Liver (tissue), 9 donors: ENCODE results near the gene CABP4. TPM values are rescaled to one million over a fixed set of nuclear protein-coding genes. Genes with fewer than 3 reads are reported as not detected.

Experiments used
- DNase-seq: peaks from one replicate; pipeline ENCODE4 v3.0.0-alpha.2; 2017; ENCODE audit warnings: low spot score
- H3K27ac ChIP-seq, 2 donors: one replicate each; pipeline ENCODE4 v1.7.0; 2013; ENCODE audit warnings: inconsistent platforms in 2 of 2, low read length in 2 of 2, control low read depth in 1 of 2, low read depth in 1 of 2, mild to moderate bottlenecking in 1 of 2
- H3K27me3 ChIP-seq, 4 donors: one replicate each; pipeline versions ENCODE4 v1.6.1 to v1.7.0; 2013; ENCODE audit warnings: low read length in 3 of 4, inconsistent platforms in 1 of 4, mild to moderate bottlenecking in 1 of 4, moderate library complexity in 1 of 4; ENCODE audit not compliant: control insufficient read depth in 4 of 4, insufficient read depth in 4 of 4
- H3K36me3 ChIP-seq, 4 donors: one replicate each; pipeline versions ENCODE4 v1.6.1 to v1.7.0; 2013; ENCODE audit warnings: low read length in 3 of 4, mild to moderate bottlenecking in 3 of 4, low read depth in 1 of 4, moderate library complexity in 1 of 4; ENCODE audit not compliant: control insufficient read depth in 4 of 4, insufficient read depth in 3 of 4
- H3K4me1 ChIP-seq, 4 donors: one replicate each; pipeline versions ENCODE4 v1.6.1 to v1.7.0; 2013; ENCODE audit warnings: low read length in 3 of 4, mild to moderate bottlenecking in 3 of 4, moderate library complexity in 1 of 4; ENCODE audit not compliant: control insufficient read depth in 4 of 4, insufficient read depth in 4 of 4
- H3K4me3 ChIP-seq, 3 donors: one replicate each; pipeline versions ENCODE4 v1.6.1 to v1.7.0; 2013; ENCODE audit warnings: low read length in 3 of 3, control low read depth in 1 of 3, low read depth in 1 of 3, mild to moderate bottlenecking in 1 of 3
- H3K9ac ChIP-seq, 2 donors: one replicate each; pipeline ENCODE4 v1.7.0; 2013; ENCODE audit warnings: low read length in 2 of 2, mild to moderate bottlenecking in 2 of 2, moderate library complexity in 2 of 2, control low read depth in 1 of 2, low read depth in 1 of 2
- H3K9me3 ChIP-seq, 4 donors: one replicate each; pipeline versions ENCODE4 v1.6.1 to v1.7.0; 2013; ENCODE audit warnings: low read length in 3 of 4; ENCODE audit not compliant: control insufficient read depth in 4 of 4
- CTCF ChIP-seq: fragments of 150-350 bp; IDR thresholded peaks from 2 replicates; pipeline ENCODE4 v1.5.1; 2017; ENCODE audit warnings: improper control_type of control experiment, low read depth, low read length; ENCODE audit not compliant: missing input control
- EGR1 ChIP-seq, 2 donors: IDR thresholded peaks; 2 replicates each; pipeline ENCODE4 v1.6.1; 2016 to 2018; ENCODE audit warnings: antibody characterized with exemption in 2 of 2, low read depth in 2 of 2
- FOXA1 ChIP-seq: IDR thresholded peaks from 2 replicates; pipeline ENCODE4 v1.6.1; 2016; ENCODE audit warnings: antibody characterized with exemption
- FOXA2 ChIP-seq: IDR thresholded peaks from 2 replicates; pipeline ENCODE4 v1.6.1; 2016; ENCODE audit warnings: antibody characterized with exemption
- GABPA ChIP-seq, 2 donors: IDR thresholded peaks in 1 of 2; conservative IDR thresholded peaks in 1 of 2; 2 replicates each; pipeline ENCODE4 v1.6.1; 2016; ENCODE audit warnings: antibody characterized with exemption in 2 of 2, mild to moderate bottlenecking in 1 of 2, moderate library complexity in 1 of 2
- HNF4A ChIP-seq, 2 donors: conservative IDR thresholded peaks; 2 replicates each; pipeline ENCODE4 v1.6.1; 2016; ENCODE audit warnings: antibody characterized with exemption in 2 of 2, mild to moderate bottlenecking in 2 of 2
- HNF4G ChIP-seq: IDR thresholded peaks from 2 replicates; pipeline ENCODE4 v1.6.1; 2016; ENCODE audit warnings: antibody characterized with exemption
- JUND ChIP-seq, 2 donors: IDR thresholded peaks; 2 replicates each; pipeline ENCODE4 v1.6.1; 2016; ENCODE audit warnings: antibody characterized with exemption in 2 of 2
- NR2F2 ChIP-seq: IDR thresholded peaks from 2 replicates; pipeline ENCODE4 v1.6.1; 2016; ENCODE audit warnings: antibody characterized with exemption
- RAD21 ChIP-seq, 2 donors: IDR thresholded peaks; 2 replicates each; pipeline ENCODE4 v1.6.1; 2016; ENCODE audit warnings: antibody characterized with exemption in 2 of 2, mild to moderate bottlenecking in 2 of 2
- REST ChIP-seq: IDR thresholded peaks from 2 replicates; pipeline ENCODE4 v1.6.1; 2016; ENCODE audit warnings: antibody characterized with exemption, mild to moderate bottlenecking
- RXRA ChIP-seq, 2 donors: IDR thresholded peaks; 2 replicates each; pipeline ENCODE4 v1.6.1; 2017 to 2018; ENCODE audit warnings: antibody characterized with exemption in 2 of 2, mild to moderate bottlenecking in 1 of 2
- SP1 ChIP-seq: IDR thresholded peaks from 2 replicates; pipeline ENCODE4 v1.6.1; 2018; ENCODE audit warnings: antibody characterized with exemption, mild to moderate bottlenecking
- TAF1 ChIP-seq: conservative IDR thresholded peaks from 2 replicates; pipeline ENCODE4 v1.6.1; 2016; ENCODE audit warnings: antibody characterized with exemption, mild to moderate bottlenecking
- YY1 ChIP-seq: IDR thresholded peaks from 2 replicates; pipeline ENCODE4 v1.6.1; 2016; ENCODE audit warnings: antibody characterized with exemption, mild to moderate bottlenecking
- WGBS: extraction: QIAGEN DNeasy Blood & Tissue Kit; methylation state at CpG from one replicate; pipeline ENCODE4 v1.1.7; 2013; 5-methylcytosine and 5-hydroxymethylcytosine counted together
- polyA plus RNA-seq, 2 donors: library from polyadenylated mRNA; stranded (reverse) in 1 of 2; unstranded in 1 of 2; fragments of 200-250 nt in 1 of 2; fragments of >200 nt in 1 of 2; fragmentation: Nextera tagmentation in 1 of 2; extraction: Ambion mirVana in 1 of 2; gene quantifications; one replicate each; pipeline versions ENCODE4 v1.2.1 to v1.2.3, GENCODE V29; 2013 to 2015
- total RNA-seq, 2 donors: library from RNA; depleted of rRNA; stranded (reverse); fragments of >200 nt; gene quantifications; one replicate each; pipeline ENCODE4 v1.2.3, GENCODE V29; 2014
- TF ChIP-seq, protein P1 (sequence below): IDR thresholded peaks from 2 replicates; pipeline ENCODE4 v1.6.1; 2016; ENCODE audit warnings: antibody characterized with exemption
- TF ChIP-seq, protein P2 (sequence below): IDR thresholded peaks from 2 replicates; pipeline ENCODE4 v1.6.1; 2016; ENCODE audit warnings: antibody characterized with exemption
- TF ChIP-seq, protein P3 (sequence below): IDR thresholded peaks from 2 replicates; pipeline ENCODE4 v1.6.1; 2016; ENCODE audit warnings: antibody characterized with exemption
- donor health status: healthy.
- donor health status: healthy.
- donor health status: healthy.
- donor health status: healthy.
- donor health status: healthy.

Gene CABP4
- total and polyA plus RNA-seq, 4 donors: 0.85 to 2.9 (median 1.6) TPM

- 93% methylated on average over 25 of the region's 25 CpGs for WGBS
- no peak overlapping the region for H3K27ac ChIP-seq
- H3K9ac ChIP-seq: no peak overlapping the region
Measured at GRCh38 chr11:67450796-67451657, 4.1 kb upstream of the CABP4 start.

More at GRCh38 chr11:67450796-67451657, 4.1 kb upstream of the CABP4 start:
- TF ChIP-seq HNF4G (no peak), YY1 (no peak), RXRA (IDR thresholded peaks at IDR 0.05) (no peak), NR2F2 (no peak), RAD21 (IDR thresholded peaks at IDR 0.05) (no peak), FOXA1 (no peak), CTCF (no peak), JUND (IDR thresholded peaks at IDR 0.05) (no peak), FOXA2 (no peak), HNF4A (conservative IDR thresholded peaks at IDR 0.05) (no peak), REST (no peak), GABPA (IDR thresholded peaks at IDR 0.05 in 1 of 2, conservative IDR thresholded peaks at IDR 0.05 in 1 of 2) (no peak), TAF1 (no peak), EGR1 (IDR thresholded peaks at IDR 0.05; ENCODE audit: low read depth in 2 of 2) (no peak), SP1 (no peak)
- TF ChIP-seq, protein P1, sequence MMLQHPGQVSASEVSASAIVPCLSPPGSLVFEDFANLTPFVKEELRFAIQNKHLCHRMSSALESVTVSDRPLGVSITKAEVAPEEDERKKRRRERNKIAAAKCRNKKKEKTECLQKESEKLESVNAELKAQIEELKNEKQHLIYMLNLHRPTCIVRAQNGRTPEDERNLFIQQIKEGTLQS: no peak
- TF ChIP-seq, protein P2, sequence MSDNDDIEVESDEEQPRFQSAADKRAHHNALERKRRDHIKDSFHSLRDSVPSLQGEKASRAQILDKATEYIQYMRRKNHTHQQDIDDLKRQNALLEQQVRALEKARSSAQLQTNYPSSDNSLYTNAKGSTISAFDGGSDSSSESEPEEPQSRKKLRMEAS: no peak
- TF ChIP-seq, protein P3, sequence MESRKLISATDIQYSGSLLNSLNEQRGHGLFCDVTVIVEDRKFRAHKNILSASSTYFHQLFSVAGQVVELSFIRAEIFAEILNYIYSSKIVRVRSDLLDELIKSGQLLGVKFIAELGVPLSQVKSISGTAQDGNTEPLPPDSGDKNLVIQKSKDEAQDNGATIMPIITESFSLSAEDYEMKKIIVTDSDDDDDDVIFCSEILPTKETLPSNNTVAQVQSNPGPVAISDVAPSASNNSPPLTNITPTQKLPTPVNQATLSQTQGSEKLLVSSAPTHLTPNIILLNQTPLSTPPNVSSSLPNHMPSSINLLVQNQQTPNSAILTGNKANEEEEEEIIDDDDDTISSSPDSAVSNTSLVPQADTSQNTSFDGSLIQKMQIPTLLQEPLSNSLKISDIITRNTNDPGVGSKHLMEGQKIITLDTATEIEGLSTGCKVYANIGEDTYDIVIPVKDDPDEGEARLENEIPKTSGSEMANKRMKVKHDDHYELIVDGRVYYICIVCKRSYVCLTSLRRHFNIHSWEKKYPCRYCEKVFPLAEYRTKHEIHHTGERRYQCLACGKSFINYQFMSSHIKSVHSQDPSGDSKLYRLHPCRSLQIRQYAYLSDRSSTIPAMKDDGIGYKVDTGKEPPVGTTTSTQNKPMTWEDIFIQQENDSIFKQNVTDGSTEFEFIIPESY: no peak
- Histone ChIP-seq H3K27me3 (no peaks in the 10 kb centered on the region), H3K4me3 (no peak overlapping the region), H3K9me3 (no peaks in the 10 kb centered on the region), H3K36me3 (no peaks in the 10 kb centered on the region), H3K4me1 (peaks cover 0 to 12% (median 6%) of the 10 kb centered on the region in 4 donors)
- no peak for DNase-seq
